Daoy (cell line): ENCODE measurements around the gene NIFK. TPM values are rescaled to one million over a fixed set of nuclear protein-coding genes. Genes with fewer than 3 reads are reported as not detected.

ENCODE experiments used
- DNase-seq: peaks from one replicate; pipeline ENCODE4 v3.0.0-alpha.2; 2015; ENCODE audit warnings: low read depth
- total RNA-seq: library from RNA; depleted of rRNA; stranded (reverse); fragments of >200 nt; shearing (Covaris generic); gene quantifications from 2 replicates; pipeline ENCODE4 v1.2.3, GENCODE V29; 2014; rRNA removed

The NIFK gene
- total RNA-seq: 158 and 175 TPM in 2 replicates

- DNase-seq: peak; percentile 99
These were observed at the start of gene NIFK for GRCh38 chr2:121736462-121737336. NIFK (minus strand) TSS chr2:121736875; CDS start chr2:121736850, 25 bp downstream.

- DNase-seq: no peak
These were observed 46.5 kb upstream of the NIFK start for GRCh38 chr2:121783180-121783579.

- DNase-seq: no peak
These were observed 42.2 kb upstream of the NIFK start for GRCh38 chr2:121778741-121779487.

- peak; percentile 62 for DNase-seq
These were observed 41.0 kb upstream of the NIFK start for GRCh38 chr2:121777699-121778058.

- DNase-seq: no peak
These were observed 40.4 kb upstream of the NIFK start for GRCh38 chr2:121776885-121777698.

- peak; percentile 23 for DNase-seq
These were observed 39.7 kb upstream of the NIFK start for GRCh38 chr2:121776361-121776760.

GRCh38 chr2:121774235-121774634, 37.6 kb upstream of the NIFK start:
- DNase-seq: no peak

GRCh38 chr2:121771976-121772742, 35.5 kb upstream of the NIFK start:
- DNase-seq: peak; percentile 21

GRCh38 chr2:121768143-121768755, 31.6 kb upstream of the NIFK start:
- DNase-seq: no peak

GRCh38 chr2:121766624-121767023, 29.9 kb upstream of the NIFK start:
- DNase-seq: no peak

GRCh38 chr2:121764681-121765228, 28.1 kb upstream of the NIFK start:
- DNase-seq: no peak

GRCh38 chr2:121755237-121756111, 18.8 kb upstream of the NIFK start, which contains the start of gene TSN:
TSN (plus strand) TSS chr2:121755651; CDS start chr2:121755780, 129 bp downstream.
- DNase-seq: peak; percentile 99

- DNase-seq: no peak
These were observed 18.2 kb upstream of the NIFK start for GRCh38 chr2:121754851-121755236.

- peak; percentile 41 for DNase-seq
These were observed 11.5 kb upstream of the NIFK start for GRCh38 chr2:121748202-121748601.

GRCh38 chr2:121746071-121746578, 9.4 kb upstream of the NIFK start:
- DNase-seq: peak; percentile 81

GRCh38 chr2:121741450-121741849, 4.8 kb upstream of the NIFK start:
- no peak for DNase-seq

GRCh38 chr2:121740973-121741372, 4.3 kb upstream of the NIFK start:
- DNase-seq: no peak

- no peak for DNase-seq
These were observed 574 bp downstream of the NIFK start for GRCh38 chr2:121736140-121736461.

GRCh38 chr2:121735518-121736074, 1.1 kb downstream of the NIFK start:
- DNase-seq: no peak
